Hepatocyte (in vitro differentiated cells): ENCODE measurements around the gene NSMF. TPM values are rescaled to one million over a fixed set of nuclear protein-coding genes. Genes with fewer than 3 reads are reported as not detected.

Experiments
- DNase-seq: peaks from one replicate; pipeline ENCODE4 v3.0.0-alpha.2; 2016; ENCODE audit warnings: low spot score
- H2AFZ ChIP-seq: fragments of 200-600 bp; sonication (generic); 2 replicates; pipeline ENCODE4 v1.6.0; 2016; ENCODE audit warnings: antibody characterized with exemption, mild to moderate bottlenecking
- H3K27ac ChIP-seq: fragments of 200-600 bp; sonication (generic); 2 replicates; pipeline ENCODE4 v1.5.1; 2016; ENCODE audit warnings: mild to moderate bottlenecking
- H3K27me3 ChIP-seq: fragments of 200-600 bp; sonication (generic); 2 replicates; pipeline ENCODE4 v1.6.1; 2016
- H3K36me3 ChIP-seq: fragments of 200-600 bp; sonication (generic); replicated peaks from 2 replicates; pipeline ENCODE4 v1.5.1; 2016; ENCODE audit warnings: low read depth; ENCODE audit not compliant: insufficient read depth
- H3K4me1 ChIP-seq: fragments of 200-600 bp; sonication (generic); 2 replicates; pipeline ENCODE4 v1.5.1; 2016; ENCODE audit warnings: mild to moderate bottlenecking, moderate library complexity; ENCODE audit not compliant: insufficient read depth
- H3K4me2 ChIP-seq: fragments of 200-600 bp; sonication (generic); 2 replicates; pipeline ENCODE4 v1.6.0; 2016
- H3K4me3 ChIP-seq: fragments of 200-600 bp; sonication (generic); 2 replicates; pipeline ENCODE4 v1.5.1; 2016; ENCODE audit warnings: mild to moderate bottlenecking
- H3K79me2 ChIP-seq: fragments of 200-600 bp; sonication (generic); 2 replicates; pipeline ENCODE4 v1.6.0; 2017; ENCODE audit warnings: mild to moderate bottlenecking
- H3K9me2 ChIP-seq: fragments of 200-600 bp; sonication (generic); replicated peaks from 2 replicates; pipeline ENCODE4 v1.6.0; 2017; ENCODE audit warnings: mild to moderate bottlenecking; ENCODE audit not compliant: insufficient read depth
- H3K9me3 ChIP-seq: fragments of 200-600 bp; sonication (generic); 2 replicates; pipeline ENCODE4 v1.5.1; 2016; ENCODE audit warnings: low read depth, mild to moderate bottlenecking
- H4K20me1 ChIP-seq: fragments of 200-600 bp; sonication (generic); 2 replicates; pipeline ENCODE4 v1.6.0; 2016; ENCODE audit warnings: mild to moderate bottlenecking; ENCODE audit not compliant: insufficient read depth, poor library complexity, severe bottlenecking
- EZH2 ChIP-seq: fragments of 200-600 bp; sonication (generic); IDR thresholded peaks from 2 replicates; pipeline ENCODE4 v1.6.1; 2016; ENCODE audit warnings: antibody characterized with exemption, mild to moderate bottlenecking, borderline replicate concordance
- EZH2phosphoT487 ChIP-seq: fragments of 200-600 bp; sonication (generic); IDR thresholded peaks from one replicate; pipeline ENCODE4 v1.6.1; 2018; ENCODE audit warnings: antibody characterized with exemption, mild to moderate bottlenecking, low read depth, moderate library complexity; ENCODE audit not compliant: unreplicated experiment, severe bottlenecking
- WGBS: methylation state at CpG from one replicate; pipeline ENCODE4 v1.1.6; 2016; ENCODE audit warnings: low lambda C conversion rate; ENCODE audit errors: missing lambda C conversion rate; 5-methylcytosine and 5-hydroxymethylcytosine counted together
- polyA plus RNA-seq: library from polyadenylated mRNA; unstranded; fragments of >200 nt; fragmentation: Nextera tagmentation; extraction: Ambion mirVana; gene quantifications from 2 replicates; pipeline ENCODE4 v1.2.1, GENCODE V29; 2016
- total RNA-seq: library from RNA; depleted of rRNA; stranded (reverse); fragments of >200 nt; gene quantifications from 2 replicates; pipeline ENCODE4 v1.2.3, GENCODE V29; 2014
- TF ChIP-seq, protein P1 (sequence below): fragments of 200-600 bp; sonication (generic); IDR thresholded peaks from 2 replicates; pipeline ENCODE4 v1.5.1; 2016; ENCODE audit warnings: antibody characterized with exemption, mild to moderate bottlenecking; ENCODE audit not compliant: poor library complexity

Gene NSMF
- total and polyA plus RNA-seq, 2 experiments from 2014 or later: 39.5 to 51.6 TPM

DNA sequence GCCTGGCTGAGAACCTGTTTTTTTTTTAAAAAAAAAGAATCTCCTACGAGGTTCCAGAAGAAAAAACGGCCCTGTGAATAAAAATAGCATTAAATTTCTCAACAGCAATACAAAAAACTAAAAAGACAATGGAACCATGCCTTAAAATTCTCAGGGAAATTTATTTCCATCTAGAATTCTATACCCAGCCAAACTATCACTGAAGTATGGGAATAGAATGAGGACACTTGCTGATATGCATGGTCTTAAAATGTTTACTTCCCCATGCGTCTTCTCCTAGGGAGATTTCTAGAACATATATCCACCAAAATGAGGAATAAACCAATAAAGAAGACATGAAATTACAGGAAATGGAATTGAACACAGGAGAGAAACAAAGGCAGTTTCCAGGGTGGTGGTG, 16.5 kb upstream of the NSMF start:
- Histone ChIP-seq H2AFZ (no peak overlapping the region), H3K27me3 (no peaks in the 10 kb centered on the region), H3K9me2 (no peaks in the 10 kb centered on the region), H3K9me3 (peaks cover 5% of the 10 kb centered on the region), H3K4me1 (no peaks in the 10 kb centered on the region), H4K20me1 (no peaks in the 10 kb centered on the region), H3K27ac (no peak overlapping the region), H3K4me2 (no peak overlapping the region), H3K79me2 (no peaks in the 10 kb centered on the region), H3K4me3 (no peak overlapping the region), H3K36me3 (no peaks in the 10 kb centered on the region)
- WGBS: 73% methylated on average over 3 of the region's 3 CpGs
- TF ChIP-seq EZH2 (no peak), EZH2phosphoT487 (no peak)
- TF ChIP-seq, protein P1, sequence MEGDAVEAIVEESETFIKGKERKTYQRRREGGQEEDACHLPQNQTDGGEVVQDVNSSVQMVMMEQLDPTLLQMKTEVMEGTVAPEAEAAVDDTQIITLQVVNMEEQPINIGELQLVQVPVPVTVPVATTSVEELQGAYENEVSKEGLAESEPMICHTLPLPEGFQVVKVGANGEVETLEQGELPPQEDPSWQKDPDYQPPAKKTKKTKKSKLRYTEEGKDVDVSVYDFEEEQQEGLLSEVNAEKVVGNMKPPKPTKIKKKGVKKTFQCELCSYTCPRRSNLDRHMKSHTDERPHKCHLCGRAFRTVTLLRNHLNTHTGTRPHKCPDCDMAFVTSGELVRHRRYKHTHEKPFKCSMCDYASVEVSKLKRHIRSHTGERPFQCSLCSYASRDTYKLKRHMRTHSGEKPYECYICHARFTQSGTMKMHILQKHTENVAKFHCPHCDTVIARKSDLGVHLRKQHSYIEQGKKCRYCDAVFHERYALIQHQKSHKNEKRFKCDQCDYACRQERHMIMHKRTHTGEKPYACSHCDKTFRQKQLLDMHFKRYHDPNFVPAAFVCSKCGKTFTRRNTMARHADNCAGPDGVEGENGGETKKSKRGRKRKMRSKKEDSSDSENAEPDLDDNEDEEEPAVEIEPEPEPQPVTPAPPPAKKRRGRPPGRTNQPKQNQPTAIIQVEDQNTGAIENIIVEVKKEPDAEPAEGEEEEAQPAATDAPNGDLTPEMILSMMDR: no peak
- DNase-seq: no peak

DNA sequence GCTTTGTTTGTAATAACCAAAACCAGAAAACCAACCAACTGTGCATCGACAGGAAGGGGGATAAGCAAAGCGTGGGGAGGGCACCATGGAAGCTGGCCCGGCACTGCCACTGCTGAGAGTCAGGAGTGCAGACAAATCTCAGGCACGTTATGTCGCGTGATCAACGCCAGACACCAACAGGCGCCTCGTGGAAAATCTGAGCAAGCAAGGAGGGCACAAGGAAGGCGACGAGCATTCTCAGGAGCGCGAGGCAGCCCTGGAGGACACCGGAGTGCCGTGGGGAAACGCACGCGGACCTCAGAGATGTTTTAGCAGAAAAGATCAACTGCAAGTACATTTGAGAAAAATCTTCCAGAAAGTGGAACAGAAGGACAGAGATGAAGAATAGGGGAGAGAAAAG, 15.1 kb upstream of the NSMF start:
- TF ChIP-seq, protein P1: no peak
- TF ChIP-seq EZH2 (no peak), EZH2phosphoT487 (no peak)
- Histone ChIP-seq H3K27me3 (no peaks in the 10 kb centered on the region), H4K20me1 (no peaks in the 10 kb centered on the region), H3K4me1 (no peaks in the 10 kb centered on the region), H3K4me2 (no peak overlapping the region), H3K9me3 (peaks cover 5% of the 10 kb centered on the region), H2AFZ (no peak overlapping the region), H3K9me2 (no peaks in the 10 kb centered on the region), H3K27ac (no peak overlapping the region), H3K36me3 (no peaks in the 10 kb centered on the region), H3K4me3 (no peak overlapping the region), H3K79me2 (no peaks in the 10 kb centered on the region)
- no peak for DNase-seq
- WGBS: 97% methylated on average over 18 of the region's 18 CpGs

DNA sequence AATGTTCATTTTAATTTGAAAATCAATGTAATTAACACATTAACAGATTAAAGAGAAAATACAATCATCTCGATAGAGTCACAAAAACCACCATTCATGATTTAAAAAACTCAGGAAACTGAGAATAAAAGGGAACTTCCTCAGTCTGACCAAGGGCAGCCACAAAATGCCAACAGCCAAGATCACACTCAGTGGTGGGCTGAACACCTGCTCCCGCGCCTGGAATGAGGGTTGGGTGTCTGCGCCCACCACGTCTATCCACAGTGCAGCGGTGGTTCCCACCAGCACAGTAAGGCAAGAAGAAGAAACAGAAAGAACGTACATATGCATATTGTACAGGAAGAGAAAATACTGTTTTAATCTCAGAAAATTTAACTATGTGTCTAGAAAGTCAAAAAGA, 11.7 kb upstream of the NSMF start:
- WGBS: 92% methylated on average over 7 of the region's 7 CpGs
- H4K20me1 ChIP-seq: no peaks in the 10 kb centered on the region
- no peak for DNase-seq
- H2AFZ ChIP-seq: no peak overlapping the region
- H3K4me2 ChIP-seq: no peak overlapping the region
- peaks cover 3% of the 10 kb centered on the region for H3K9me3 ChIP-seq
- no peaks in the 10 kb centered on the region for H3K4me1 ChIP-seq
- H3K27me3 ChIP-seq: no peaks in the 10 kb centered on the region
- H3K9me2 ChIP-seq: no peaks in the 10 kb centered on the region
- H3K79me2 ChIP-seq: no peaks in the 10 kb centered on the region
- no peak overlapping the region for H3K27ac ChIP-seq
- H3K36me3 ChIP-seq: no peaks in the 10 kb centered on the region
- H3K4me3 ChIP-seq: no peak overlapping the region
- TF ChIP-seq EZH2phosphoT487 (no peak), EZH2 (no peak)
- TF ChIP-seq, protein P1: no peak

DNA sequence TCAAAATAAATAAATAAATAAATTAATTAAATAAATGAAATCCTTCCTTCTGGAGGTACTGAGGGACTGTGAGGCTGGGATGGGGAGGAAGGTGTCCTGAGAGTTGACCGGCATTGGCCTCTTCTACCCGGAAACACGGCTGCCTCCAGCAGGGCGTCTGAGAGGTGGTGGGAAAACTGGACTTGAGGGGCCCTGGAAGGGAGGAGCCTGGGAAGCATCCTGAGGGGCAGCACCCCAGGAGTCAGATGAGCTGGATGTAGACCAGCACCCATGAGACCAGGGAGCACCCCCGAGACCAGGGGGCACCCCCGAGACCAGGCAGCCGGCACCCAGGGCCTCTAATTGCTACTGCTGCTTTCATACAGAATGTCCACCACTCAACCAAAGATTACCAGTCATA, 8.8 kb upstream of the NSMF start:
- no peaks in the 10 kb centered on the region for H3K36me3 ChIP-seq
- H3K27me3 ChIP-seq: no peaks in the 10 kb centered on the region
- TF ChIP-seq, protein P1: no peak
- no peak for TF ChIP-seq EZH2
- no peak for TF ChIP-seq EZH2phosphoT487
- H3K9me3 ChIP-seq: no peaks in the 10 kb centered on the region
- no peaks in the 10 kb centered on the region for H4K20me1 ChIP-seq
- no peak for DNase-seq
- H3K4me1 ChIP-seq: no peaks in the 10 kb centered on the region
- no peak overlapping the region for H2AFZ ChIP-seq
- no peaks in the 10 kb centered on the region for H3K9me2 ChIP-seq
- no peak overlapping the region for H3K4me2 ChIP-seq
- no peaks in the 10 kb centered on the region for H3K79me2 ChIP-seq
- WGBS: 95% methylated on average over 7 of the region's 7 CpGs
- H3K4me3 ChIP-seq: no peak overlapping the region
- H3K27ac ChIP-seq: no peak overlapping the region
